Coronary artery (tissue), 2 donors: Measurements from ENCODE around the gene MYLK4.

Experiments
- DNase-seq: peaks from one replicate; pipeline ENCODE4 v3.0.0-alpha.2; 2017; ENCODE audit warnings: low spot score
- H3K27ac ChIP-seq, 2 donors: fragments of 200-600 bp; sonication (generic); one replicate each; pipeline ENCODE4 v1.5.1; 2016 to 2019
- H3K4me3 ChIP-seq: fragments of 200-600 bp; sonication (generic); 2 replicates; pipeline ENCODE4 v1.5.1; 2016; ENCODE audit warnings: mild to moderate bottlenecking, moderate library complexity
- TF ChIP-seq, protein P1 (sequence below): fragments of 200-600 bp; sonication (generic); IDR thresholded peaks from one replicate; pipeline ENCODE4 v1.5.1; 2019; ENCODE audit warnings: antibody characterized with exemption

Gene MYLK4

GRCh38 chr6:2716936-2717700, 33.6 kb downstream of the MYLK4 start:
- Histone ChIP-seq H3K27ac (no peak overlapping the region), H3K4me3 (no peak overlapping the region)
- TF ChIP-seq, protein P1, sequence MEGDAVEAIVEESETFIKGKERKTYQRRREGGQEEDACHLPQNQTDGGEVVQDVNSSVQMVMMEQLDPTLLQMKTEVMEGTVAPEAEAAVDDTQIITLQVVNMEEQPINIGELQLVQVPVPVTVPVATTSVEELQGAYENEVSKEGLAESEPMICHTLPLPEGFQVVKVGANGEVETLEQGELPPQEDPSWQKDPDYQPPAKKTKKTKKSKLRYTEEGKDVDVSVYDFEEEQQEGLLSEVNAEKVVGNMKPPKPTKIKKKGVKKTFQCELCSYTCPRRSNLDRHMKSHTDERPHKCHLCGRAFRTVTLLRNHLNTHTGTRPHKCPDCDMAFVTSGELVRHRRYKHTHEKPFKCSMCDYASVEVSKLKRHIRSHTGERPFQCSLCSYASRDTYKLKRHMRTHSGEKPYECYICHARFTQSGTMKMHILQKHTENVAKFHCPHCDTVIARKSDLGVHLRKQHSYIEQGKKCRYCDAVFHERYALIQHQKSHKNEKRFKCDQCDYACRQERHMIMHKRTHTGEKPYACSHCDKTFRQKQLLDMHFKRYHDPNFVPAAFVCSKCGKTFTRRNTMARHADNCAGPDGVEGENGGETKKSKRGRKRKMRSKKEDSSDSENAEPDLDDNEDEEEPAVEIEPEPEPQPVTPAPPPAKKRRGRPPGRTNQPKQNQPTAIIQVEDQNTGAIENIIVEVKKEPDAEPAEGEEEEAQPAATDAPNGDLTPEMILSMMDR, result no peak
- DNase-seq, result no peak

DNA sequence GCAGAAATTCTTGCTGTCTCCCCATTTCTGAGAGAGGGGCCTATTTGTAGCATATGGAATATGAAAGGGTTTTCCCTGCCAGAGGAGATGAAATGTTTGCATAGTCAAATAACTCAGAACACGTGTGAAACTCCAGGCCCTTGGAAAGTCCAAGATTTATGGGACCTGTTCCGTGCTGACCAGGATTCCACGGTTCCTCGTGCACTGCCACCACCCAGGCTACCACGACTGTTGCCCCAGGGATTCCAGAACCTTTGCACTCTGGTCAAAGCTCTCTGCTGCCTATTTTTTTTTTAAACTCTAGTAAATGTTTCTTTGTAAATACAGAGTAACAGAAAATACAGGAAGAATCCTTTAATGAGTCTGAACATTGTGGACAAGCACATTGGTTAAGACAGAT, 35.0 kb downstream of the MYLK4 start:
- Histone ChIP-seq H3K4me3 (no peak overlapping the region), H3K27ac (no peak overlapping the region)
- no peak for DNase-seq
- TF ChIP-seq, protein P1, result no peak

- Histone ChIP-seq H3K27ac (no peak overlapping the region), H3K4me3 (no peak overlapping the region)
- no peak for DNase-seq
- TF ChIP-seq, protein P1, result no peak
Observed at GRCh38 chr6:2714111-2714895, 36.4 kb downstream of the MYLK4 start.

- H3K27ac ChIP-seq, result no peak overlapping the region
- TF ChIP-seq, protein P1, result no peak
- DNase-seq, result no peak
Observed at GRCh38 chr6:2713473-2714110, 37.1 kb downstream of the MYLK4 start.

GRCh38 chr6:2712102-2712501, 38.6 kb downstream of the MYLK4 start:
- TF ChIP-seq, protein P1, result no peak
- Histone ChIP-seq H3K27ac (no peak overlapping the region), H3K4me3 (no peak overlapping the region)
- DNase-seq, result no peak

More at GRCh38 chr6:2713473-2714110, 37.1 kb downstream of the MYLK4 start:
- H3K4me3 ChIP-seq, result no peak overlapping the region

DNA sequence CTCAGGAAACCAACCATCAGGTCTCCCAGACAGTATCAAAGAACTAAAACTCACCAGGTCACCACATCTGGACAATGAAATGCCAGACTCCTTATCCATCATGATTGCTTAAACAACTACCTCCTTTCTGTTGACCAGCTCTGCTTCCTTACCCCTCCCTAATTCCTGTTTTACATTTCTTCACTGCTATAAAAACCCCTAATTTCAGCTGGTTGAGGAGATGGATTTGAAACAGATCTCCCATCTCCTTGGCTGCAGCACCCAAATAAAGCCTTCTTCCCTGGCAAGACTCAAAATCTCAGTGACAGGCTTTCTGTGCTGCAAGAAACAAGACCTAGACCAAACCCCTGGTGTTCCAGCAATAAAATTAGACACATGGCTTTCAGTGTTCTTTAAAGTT, 40.3 kb downstream of the MYLK4 start:
- no peak overlapping the region for H3K27ac ChIP-seq
- DNase-seq, result no peak
- TF ChIP-seq, protein P1, result no peak
- H3K4me3 ChIP-seq, result no peak overlapping the region
